Inferior parietal cortex (tissue), 1 donor: ENCODE measurements around the gene TGFB1.

Experiments
- DNase-seq: peaks from one replicate; pipeline ENCODE4 v3.0.0-alpha.2; 2016; ENCODE audit errors: extremely low spot score

The TGFB1 gene

DNA sequence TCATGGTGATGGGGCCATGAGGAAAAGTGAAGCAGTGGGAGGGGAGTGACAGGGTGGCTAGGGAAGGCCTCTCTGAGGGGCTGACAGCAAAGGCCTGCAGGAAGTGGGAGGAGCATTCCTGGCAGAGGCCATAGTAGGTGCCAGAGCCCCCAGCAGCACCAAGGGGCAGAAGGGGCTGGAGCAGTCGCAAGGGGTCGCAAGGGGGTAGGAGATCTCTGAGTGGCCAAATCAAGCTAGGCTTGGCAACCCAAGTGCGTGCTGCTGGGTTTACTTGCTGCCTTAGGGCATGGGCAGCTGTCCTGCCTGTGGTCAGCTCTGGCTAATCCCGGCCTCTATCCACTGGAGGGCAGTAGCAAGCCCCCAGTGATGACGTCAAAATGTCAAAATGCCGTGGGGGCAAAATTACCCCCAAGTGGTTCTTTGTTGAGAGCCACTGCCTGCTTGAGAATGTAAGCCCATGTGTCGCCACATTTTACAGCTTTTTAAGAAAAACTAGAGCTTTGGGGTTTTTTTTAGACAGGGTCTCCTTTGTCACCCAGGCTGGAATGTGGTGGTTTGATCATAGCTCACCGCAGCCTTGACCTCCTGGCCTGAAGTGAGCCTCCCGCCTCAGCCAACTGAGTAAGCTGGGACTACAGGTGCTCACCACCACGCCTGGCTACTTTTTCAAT is 32.0 kb downstream of the TGFB1 start:
- DNase-seq: no peak

- no peak for DNase-seq
Observed at GRCh38 chr19:41321204-41321599, 32.5 kb downstream of the TGFB1 start.

GRCh38 chr19:41320568-41320967 is 33.2 kb downstream of the TGFB1 start:
- no peak for DNase-seq

DNA sequence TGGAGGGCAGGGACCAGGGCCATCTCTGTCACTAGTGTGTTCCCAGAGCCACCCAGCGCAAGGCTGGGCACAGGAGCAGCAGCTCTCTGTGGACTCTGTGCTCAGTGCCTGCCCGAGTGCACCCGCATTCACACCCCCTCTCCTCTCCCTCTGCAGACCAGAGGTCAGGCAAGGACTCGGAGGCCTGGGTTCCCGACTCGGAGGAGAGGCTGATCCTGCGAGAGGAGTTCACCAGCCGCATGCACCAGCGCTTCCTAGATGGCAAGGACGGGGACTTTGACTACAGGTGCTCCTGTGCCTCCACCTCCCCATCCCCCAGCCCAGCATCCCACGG is 33.6 kb downstream of the TGFB1 start:
- DNase-seq: no peak

DNA sequence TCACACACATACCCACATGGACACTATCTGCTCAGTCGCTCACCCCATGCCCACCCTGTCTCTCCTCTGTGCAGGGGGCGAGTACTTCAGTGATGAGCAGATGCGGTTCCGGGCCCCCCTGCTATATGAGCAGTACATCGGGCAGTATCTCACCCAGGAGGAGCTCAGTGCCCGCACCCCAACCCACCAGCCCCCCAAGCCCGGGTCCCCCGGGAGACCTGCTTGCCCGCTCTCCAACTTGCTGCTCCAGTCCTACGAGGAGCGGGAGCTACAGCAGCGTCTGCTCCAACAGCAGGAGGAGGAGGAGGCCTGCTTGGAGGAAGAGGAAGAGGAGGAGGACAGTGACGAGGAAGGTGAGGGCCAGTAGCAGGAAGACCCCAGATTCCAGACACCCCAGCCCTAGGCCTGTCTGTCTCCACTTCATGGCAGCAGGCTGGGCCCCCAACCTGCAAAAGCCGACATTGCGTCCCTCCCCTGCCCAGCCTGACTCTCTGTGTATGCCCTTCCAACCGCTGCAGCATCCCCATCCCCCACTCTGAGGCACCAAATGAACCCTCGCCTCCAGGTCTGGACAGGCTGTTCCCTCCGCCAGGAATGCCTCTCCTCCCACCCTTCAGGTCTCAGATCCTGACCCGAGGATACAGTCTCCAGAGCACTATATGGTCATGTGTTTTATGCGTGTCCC is 34.1 kb downstream of the TGFB1 start:
- no peak for DNase-seq

- DNase-seq: no peak
Observed at GRCh38 chr19:41318696-41319499, 34.8 kb downstream of the TGFB1 start.

GRCh38 chr19:41316306-41316920 is 37.3 kb downstream of the TGFB1 start:
- no peak for DNase-seq

DNA sequence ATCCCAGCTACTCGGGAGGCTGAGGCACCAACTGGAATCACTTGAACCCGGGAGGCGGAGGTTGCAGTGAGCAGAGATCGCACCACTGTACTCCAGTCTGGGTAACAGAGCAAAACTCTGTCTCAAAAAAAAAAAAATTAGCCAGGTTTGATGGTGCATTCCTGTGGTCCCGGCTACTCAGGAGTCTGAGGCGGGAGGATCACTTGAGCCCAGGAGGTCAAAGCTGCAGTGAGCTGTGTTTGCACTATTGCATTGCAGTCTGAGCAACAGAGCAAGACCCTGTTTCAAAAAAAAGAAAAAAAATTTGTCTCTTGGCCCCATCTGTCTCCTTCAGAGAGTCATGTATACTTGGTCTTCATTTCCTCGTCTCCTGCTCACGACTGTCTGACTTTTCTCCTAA is 42.1 kb downstream of the TGFB1 start:
- DNase-seq: no peak

DNA sequence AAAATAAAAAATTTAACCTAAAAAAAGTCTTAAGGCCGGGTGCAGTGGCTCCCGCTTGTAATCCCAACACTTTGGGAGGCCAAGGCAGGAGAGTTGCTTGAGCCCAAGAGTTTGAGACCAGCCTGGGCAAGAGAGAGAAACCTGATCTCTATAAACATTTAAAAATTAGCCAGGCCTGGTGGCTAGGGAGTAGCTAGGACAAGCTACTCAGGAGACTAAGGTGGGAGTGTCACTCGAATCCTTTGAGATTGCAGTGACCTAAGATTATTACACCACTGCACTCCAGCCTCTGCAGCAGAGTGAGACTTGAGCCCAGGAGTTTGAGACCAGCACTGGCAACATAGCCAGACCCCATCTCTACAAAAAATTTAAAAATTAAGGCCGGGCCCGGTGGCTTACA is 42.6 kb downstream of the TGFB1 start:
- no peak for DNase-seq

GRCh38 chr19:41310033-41310831 is 43.5 kb downstream of the TGFB1 start, which contains the start of gene CCDC97:
CCDC97 (plus strand) TSS chr19:41310172; CDS start chr19:41310311, 139 bp downstream.
- DNase-seq: peak; percentile 91

GRCh38 chr19:41309180-41310032 is 44.3 kb downstream of the TGFB1 start:
- no peak for DNase-seq

DNA sequence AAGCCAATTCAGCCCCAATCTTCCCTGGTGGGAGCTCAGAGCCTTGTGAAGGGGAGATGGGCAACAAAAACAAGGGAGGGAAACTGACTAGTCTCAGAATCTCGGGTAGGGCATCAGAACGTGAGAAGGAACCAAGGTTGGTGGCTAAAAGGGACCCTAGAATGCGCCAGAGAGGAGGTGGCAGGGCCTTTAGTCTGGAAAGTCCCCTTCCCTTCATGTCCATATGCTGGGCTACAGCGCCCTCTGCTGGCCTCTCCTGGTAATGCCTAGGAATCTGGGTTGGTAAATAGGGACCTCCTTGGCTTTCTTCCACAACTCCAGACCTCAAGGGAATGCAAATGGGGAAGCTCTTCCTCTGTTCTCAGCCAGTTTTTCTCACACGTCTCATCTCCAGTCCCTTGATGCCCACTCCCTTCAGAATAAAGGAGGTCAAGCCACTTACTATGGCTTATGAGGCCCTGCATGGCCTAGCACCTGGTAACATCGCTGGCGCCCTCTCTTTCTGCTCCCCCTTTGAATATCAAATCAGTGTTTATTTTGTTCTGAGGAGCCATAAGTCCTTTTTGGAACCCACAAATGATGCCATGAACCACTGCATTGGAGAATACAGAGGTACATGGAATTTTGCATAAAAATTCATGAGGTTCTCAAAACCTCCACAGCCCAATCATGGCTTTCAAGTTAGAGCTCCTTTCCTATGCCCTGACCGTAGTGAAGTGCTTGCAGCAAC is 45.1 kb downstream of the TGFB1 start:
- DNase-seq: peak; percentile 99

- no peak for DNase-seq
Observed at GRCh38 chr19:41307954-41308449, 45.7 kb downstream of the TGFB1 start.

GRCh38 chr19:41307090-41307875 is 46.4 kb downstream of the TGFB1 start:
- no peak for DNase-seq

- no peak for DNase-seq
Observed at GRCh38 chr19:41305927-41306793, 47.6 kb downstream of the TGFB1 start.

DNA sequence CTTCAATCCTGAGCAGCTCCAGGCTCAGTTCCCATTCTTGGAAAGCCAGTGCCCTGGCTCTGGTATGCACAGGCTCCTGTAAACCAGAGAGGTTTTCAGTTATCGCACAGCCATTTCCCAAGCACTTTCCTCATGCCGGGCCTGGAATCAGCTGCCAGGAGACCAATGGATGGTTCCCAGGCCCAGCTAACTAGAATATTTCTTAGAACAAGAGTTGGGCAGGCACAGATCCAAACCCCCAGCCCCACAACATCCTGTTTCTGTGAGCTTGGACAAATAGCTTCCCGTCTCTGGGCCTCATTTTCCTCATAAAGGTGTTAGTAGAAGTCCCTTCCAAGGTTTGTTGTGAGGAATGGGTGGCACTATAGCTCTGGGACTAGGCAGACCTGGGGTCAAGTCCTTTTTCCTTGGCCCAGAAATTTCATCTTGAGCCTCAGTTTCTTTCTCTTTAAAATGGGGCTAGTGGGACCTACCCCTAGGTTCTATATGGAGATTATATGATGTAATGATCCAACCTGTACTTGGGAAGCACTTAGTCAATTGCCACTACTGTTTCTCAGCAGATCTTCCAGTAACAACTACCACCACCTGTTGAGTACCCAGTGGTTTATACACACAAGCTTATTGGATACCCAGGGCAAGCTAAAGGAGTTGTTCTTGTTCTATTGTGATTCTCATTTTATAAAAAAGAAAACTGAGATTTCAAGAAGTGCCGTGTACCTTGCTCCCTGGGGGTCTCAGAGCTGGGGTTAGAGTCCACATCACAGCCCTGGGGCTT is 48.8 kb downstream of the TGFB1 start:
- DNase-seq: no peak

DNA sequence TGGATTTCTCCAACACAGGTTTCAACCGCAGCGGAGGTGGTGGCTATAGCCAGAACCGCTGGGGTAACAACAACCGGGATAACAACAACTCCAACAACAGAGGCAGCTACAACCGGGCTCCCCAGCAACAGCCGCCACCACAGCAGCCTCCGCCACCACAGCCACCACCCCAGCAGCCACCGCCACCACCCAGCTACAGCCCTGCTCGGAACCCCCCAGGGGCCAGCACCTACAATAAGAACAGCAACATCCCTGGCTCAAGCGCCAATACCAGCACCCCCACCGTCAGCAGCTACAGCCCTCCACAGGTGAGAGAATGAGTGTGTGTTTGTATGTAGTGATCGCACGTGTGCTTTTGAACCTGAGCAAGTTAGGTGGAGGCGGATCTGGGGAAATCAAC is 49.8 kb downstream of the TGFB1 start:
- no peak for DNase-seq
